Adrenal gland (tissue), 12 donors: ENCODE measurements around the gene CSNK1G3. TPM values are rescaled to one million over a fixed set of nuclear protein-coding genes. Genes with fewer than 3 reads are reported as not detected.

Experiments used
- DNase-seq, 7 donors: peaks; one replicate each; pipeline ENCODE4 v3.0.0-alpha.2; 2019 to 2020
- H3K27ac ChIP-seq, 5 donors: fragments of 200-600 bp; sonication (generic) in 4 of 5; 1 replicate in 3 of 5; 2 replicates in 2 of 5; pipeline versions ENCODE4 v1.5.1 to v1.8.0; 2016 to 2020; ENCODE audit warnings: mild to moderate bottlenecking in 1 of 5
- H3K27me3 ChIP-seq: fragments of 200-600 bp; 2 replicates; pipeline ENCODE4 v1.8.0; 2021
- H3K36me3 ChIP-seq, 2 donors: fragments of 200-600 bp; replicated peaks in 1 of 2; 1 replicate in 1 of 2; 2 replicates in 1 of 2; pipeline versions ENCODE4 v1.5.1 to v1.8.0; 2018 to 2022
- H3K4me1 ChIP-seq, 2 donors: fragments of 200-600 bp; replicated peaks in 1 of 2; 1 replicate in 1 of 2; 2 replicates in 1 of 2; pipeline versions ENCODE4 v1.5.1 to v1.8.0; 2018 to 2021
- H3K4me3 ChIP-seq, 4 donors: fragments of 200-600 bp; sonication (generic) in 3 of 4; one replicate each; pipeline ENCODE4 v1.5.1; 2016 to 2018
- H3K9me3 ChIP-seq, 3 donors: fragments of 200-600 bp; sonication (generic) in 1 of 3; replicated peaks in 1 of 3; 1 replicate in 2 of 3; 2 replicates in 1 of 3; pipeline versions ENCODE4 v1.5.1 to v1.8.0; 2016 to 2021
- CTCF ChIP-seq, 6 experiments: fragments of 450-650 bp in 4 of 6; fragments of 200-600 bp in 2 of 6; sonication (generic) in 1 of 6; IDR thresholded peaks; 1 replicate in 5 of 6; 2 replicates in 1 of 6; pipeline versions ENCODE4 v1.5.1 to v1.8.0; 2016 to 2021; ENCODE audit warnings: antibody characterized with exemption in 6 of 6, mild to moderate bottlenecking in 2 of 6, moderate library complexity in 1 of 6
- POLR2A ChIP-seq, 2 donors: fragments of 450-650 bp; IDR thresholded peaks; one replicate each; pipeline ENCODE4 v1.6.1; 2017; ENCODE audit warnings: antibody characterized with exemption in 2 of 2, mild to moderate bottlenecking in 2 of 2, moderate library complexity in 1 of 2
- WGBS, 4 donors: extraction: QIAGEN DNeasy Blood & Tissue Kit in 2 of 4; methylation state at CpG; one replicate each; pipeline versions ENCODE4 v1.1.5 to v1.1.7; 2013 to 2017; 5-methylcytosine and 5-hydroxymethylcytosine counted together
- intact Hi-C, 2 donors: fragments of 100-400 bp; cut with DNase I; formaldehyde crosslinking; loops; one replicate each; pipeline versions ENCODE4 v1.14.1 to v1.15.0; 2022 to 2023
- polyA plus RNA-seq, 3 donors: library from polyadenylated mRNA; stranded (reverse); fragments of 200-250 nt in 2 of 3; fragments of 350-450 nt in 1 of 3; fragmentation: Illumina TruSeq in 1 of 3; extraction: RNeasy Lipid Tissue Mini Kit (QIAGEN cat#74804) in 1 of 3; gene quantifications; one replicate each; pipeline ENCODE4 v1.2.3, GENCODE V29; 2013 to 2014
- total RNA-seq, 9 donors: library from RNA; depleted of rRNA in 4 of 9; stranded (reverse); fragments of >200 nt in 4 of 9; fragments of 120-200 nt in 1 of 9; fragmentation: NEBNext Ultra II Directional in 1 of 9; extraction: Animal tissue kit (Norgen Biotek cat#: 25700) in 1 of 9; gene quantifications; one replicate each; pipeline versions ENCODE4 v1.1.0 to v1.2.4, GENCODE V29; 2013 to 2023
- donor health status: healthy with polysubstance abuse.
- donor health status: Bipolar disorder and iron deficiency.
- donor health status: DM: yes; HTN: yes; CAD: no.
- donor health status: DM: no; HTN: no; CAD: no.
- donor health status: DM: no; HTN: no; CAD: no.
- donor health status: DM: yes; HTN: yes; CAD: no.

The CSNK1G3 gene
- total and polyA plus RNA-seq, 12 donors: 7.3 to 36.2 (median 28.9) TPM

- no peaks in the 10 kb centered on the region for H3K27me3 ChIP-seq
- H3K36me3 ChIP-seq: no peaks in the 10 kb centered on the region
- WGBS, 4 donors: 84 to 98% (median 97%) methylated on average over 5 of the region's 5 CpGs
- intact Hi-C loops: no loop called here
- no peak for DNase-seq
- no peak overlapping the region for H3K4me3 ChIP-seq
- no peak overlapping the region for H3K27ac ChIP-seq
- no peaks in the 10 kb centered on the region for H3K4me1 ChIP-seq
- TF ChIP-seq POLR2A (IDR thresholded peaks at IDR 0.05) (no peak), CTCF (IDR thresholded peaks at IDR 0.05) (no peak)
- no peaks in the 10 kb centered on the region for H3K9me3 ChIP-seq
These were observed 86.2 kb downstream of the CSNK1G3 start for GRCh38 chr5:123598028-123598689.

- 68 to 80% (median 79%) methylated on average over 2 of the region's 2 CpGs for WGBS, 4 donors
- DNase-seq: no peak
- Histone ChIP-seq H3K4me3 (no peak overlapping the region), H3K27ac (no peak overlapping the region), H3K36me3 (no peaks in the 10 kb centered on the region), H3K4me1 (no peaks in the 10 kb centered on the region), H3K9me3 (no peaks in the 10 kb centered on the region), H3K27me3 (no peaks in the 10 kb centered on the region)
- TF ChIP-seq CTCF (IDR thresholded peaks at IDR 0.05) (no peak), POLR2A (IDR thresholded peaks at IDR 0.05) (no peak)
- intact Hi-C loops: no loop called here
These were observed 87.2 kb downstream of the CSNK1G3 start for GRCh38 chr5:123599171-123599570.

- H3K4me1 ChIP-seq: no peaks in the 10 kb centered on the region
- intact Hi-C loops: no loop called here
- H3K9me3 ChIP-seq: peaks cover 0 to 4% (median 0%) of the 10 kb centered on the region in 3 donors
- H3K27ac ChIP-seq: no peak overlapping the region
- DNase-seq: no peak
- 95 to 98% (median 96%) methylated on average over 2 of the region's 2 CpGs for WGBS, 4 donors
- H3K27me3 ChIP-seq: no peaks in the 10 kb centered on the region
- no peak overlapping the region for H3K4me3 ChIP-seq
- TF ChIP-seq POLR2A (IDR thresholded peaks at IDR 0.05) (no peak), CTCF (IDR thresholded peaks at IDR 0.05) (no peak)
- H3K36me3 ChIP-seq: no peaks in the 10 kb centered on the region
These were observed 89.6 kb downstream of the CSNK1G3 start for GRCh38 chr5:123601610-123602009.

- no peaks in the 10 kb centered on the region for H3K36me3 ChIP-seq
- no peak overlapping the region for H3K27ac ChIP-seq
- intact Hi-C loops: no loop called here
- TF ChIP-seq CTCF (IDR thresholded peaks at IDR 0.05) (no peak), POLR2A (IDR thresholded peaks at IDR 0.05) (no peak)
- no peak overlapping the region for H3K4me3 ChIP-seq
- no peaks in the 10 kb centered on the region for H3K4me1 ChIP-seq
- H3K9me3 ChIP-seq: peaks cover 0 to 4% (median 0%) of the 10 kb centered on the region in 3 donors
- no peaks in the 10 kb centered on the region for H3K27me3 ChIP-seq
- DNase-seq: no peak
These were observed 93.8 kb downstream of the CSNK1G3 start for GRCh38 chr5:123605822-123606221.
